HepG2 (cell line): ENCODE data around the gene COASY. TPM values are rescaled to one million over a fixed set of nuclear protein-coding genes. Genes with fewer than 3 reads are reported as not detected.

Source experiments
- ARHGAP35 ChIP-seq: sonication (generic); formaldehyde crosslinking; IDR thresholded peaks from 2 replicates; pipeline ENCODE4 v1.9.0; 2022; ENCODE audit warnings: mild to moderate bottlenecking, inconsistent platforms, moderate library complexity, missing genetic modification reagents, borderline replicate concordance
- HDAC1 ChIP-seq: sonication (generic); formaldehyde crosslinking; IDR thresholded peaks from 2 replicates; pipeline ENCODE4 v1.5.1; 2020; ENCODE audit warnings: mild to moderate bottlenecking, missing genetic modification reagents
- KDM2A ChIP-seq: sonication (generic); formaldehyde crosslinking; IDR thresholded peaks from 2 replicates; pipeline ENCODE4 v1.4.0; 2020; ENCODE audit warnings: low read depth, missing genetic modification reagents, borderline replicate concordance
- KLF15 ChIP-seq: sonication (generic); formaldehyde crosslinking; IDR thresholded peaks from 2 replicates; pipeline ENCODE4 v1.8.1; 2023; ENCODE audit warnings: borderline replicate concordance, mild to moderate bottlenecking, inconsistent platforms, missing genetic modification reagents, mixed read lengths
- KLF6 ChIP-seq: IDR thresholded peaks from 2 replicates; pipeline ENCODE4 v1.8.0; 2016; ENCODE audit warnings: missing biosample characterization, missing genetic modification reagents
- NCOA2 ChIP-seq: sonication (generic); formaldehyde crosslinking; IDR thresholded peaks from 2 replicates; pipeline ENCODE4 v1.8.0; 2022; ENCODE audit warnings: inconsistent platforms
- PHF5A ChIP-seq: IDR thresholded peaks from one replicate; pipeline ENCODE4 v1.6.1; 2018; ENCODE audit warnings: low read depth, missing genetic modification reagents; ENCODE audit not compliant: unreplicated experiment
- POLR2G ChIP-seq: fragments of 200-400 bp; formaldehyde crosslinking; IDR thresholded peaks from 2 replicates; pipeline ENCODE4 v1.6.1; 2018; ENCODE audit warnings: mild to moderate bottlenecking, low read depth, low read length, moderate library complexity
- TBX3 ChIP-seq: fragments of 450-650 bp; IDR thresholded peaks from 2 replicates; pipeline ENCODE4 v1.6.1; 2017; ENCODE audit warnings: antibody characterized with exemption, mild to moderate bottlenecking, inconsistent platforms, borderline replicate concordance
- TCF7 ChIP-seq: sonication (generic); IDR thresholded peaks from 2 replicates; pipeline ENCODE4 v1.6.1; 2016; ENCODE audit warnings: antibody characterized with exemption, low read depth
- TGIF2 ChIP-seq: IDR thresholded peaks from 2 replicates; pipeline ENCODE4 v1.6.1; 2016; ENCODE audit warnings: control low read depth, missing compliant biosample characterization
- THAP11 ChIP-seq: IDR thresholded peaks from 2 replicates; pipeline ENCODE4 v1.6.1; 2016; ENCODE audit warnings: missing biosample characterization, missing genetic modification reagents
- ZFP41 ChIP-seq: sonication (generic); formaldehyde crosslinking; IDR thresholded peaks from 2 replicates; pipeline ENCODE4 v1.4.0; 2020; ENCODE audit warnings: mild to moderate bottlenecking, missing genetic modification reagents, borderline replicate concordance
- ZNF441 ChIP-seq: sonication (generic); formaldehyde crosslinking; IDR thresholded peaks from 2 replicates; pipeline ENCODE4 v1.7.0; 2021; ENCODE audit warnings: missing genetic modification reagents, borderline replicate concordance
- ZNF556 ChIP-seq: sonication (generic); formaldehyde crosslinking; IDR thresholded peaks from 2 replicates; pipeline ENCODE4 v1.4.0; 2020; ENCODE audit warnings: mild to moderate bottlenecking, missing genetic modification reagents, borderline replicate concordance
- ZNF660 ChIP-seq: sonication (generic); formaldehyde crosslinking; IDR thresholded peaks from 2 replicates; pipeline ENCODE4 v1.5.1; 2020; ENCODE audit warnings: mild to moderate bottlenecking, low read depth, missing genetic modification reagents, borderline replicate concordance
- ZNF724P ChIP-seq: sonication (generic); formaldehyde crosslinking; IDR thresholded peaks from 2 replicates; pipeline ENCODE4 v1.8.0; 2022; ENCODE audit warnings: missing genetic modification reagents, borderline replicate concordance
- ZNF780A ChIP-seq: sonication (generic); formaldehyde crosslinking; IDR thresholded peaks from 2 replicates; pipeline ENCODE4 v1.8.0; 2022; ENCODE audit warnings: mild to moderate bottlenecking, missing genetic modification reagents, moderate library complexity
- polyA plus RNA-seq, 8 experiments: library from polyadenylated mRNA; depleted of rRNA in 3 of 8; stranded (reverse) in 7 of 8; unstranded in 1 of 8; fragments of >200 nt; fragmentation: Illumina TruSeq in 4 of 8; extraction: Trizol in 4 of 8; gene quantifications; 2 replicates each; pipeline versions ENCODE4 v1.2.1 to v1.2.3, GENCODE V29; 2011 to 2016; ENCODE audit warnings: low read depth in 4 of 8, missing spikeins in 1 of 8, mixed read lengths in 1 of 8; ENCODE audit not compliant: insufficient read depth in 1 of 8
- total RNA-seq, 5 experiments: library from RNA; depleted of rRNA; stranded (reverse); fragments of >200 nt; fragmentation: Illumina TruSeq; extraction: Trizol; gene quantifications; 2 replicates each; pipeline ENCODE4 v1.2.3, GENCODE V29; 2016; ENCODE audit warnings: low read depth in 1 of 5
- TF ChIP-seq, protein P1 (sequence below): sonication (generic); formaldehyde crosslinking; IDR thresholded peaks from 2 replicates; pipeline ENCODE4 v1.5.0; 2020; ENCODE audit warnings: mild to moderate bottlenecking, low read depth, missing genetic modification reagents, borderline replicate concordance
- TF ChIP-seq, protein P2 (sequence below): sonication (generic); formaldehyde crosslinking; IDR thresholded peaks from 2 replicates; pipeline ENCODE4 v1.8.1; 2023; ENCODE audit warnings: mild to moderate bottlenecking, missing genetic modification reagents, borderline replicate concordance
- TF ChIP-seq, protein P3 (sequence below): sonication (generic); formaldehyde crosslinking; IDR thresholded peaks from 2 replicates; pipeline ENCODE4 v1.5.0; 2020; ENCODE audit warnings: missing genetic modification reagents
- TF ChIP-seq, protein P4 (sequence below): sonication (generic); formaldehyde crosslinking; IDR thresholded peaks from 2 replicates; pipeline ENCODE4 v1.5.1; 2020; ENCODE audit warnings: mild to moderate bottlenecking, missing genetic modification reagents

COASY gene
- total and polyA plus RNA-seq, 2 of the 13 experiments (the other 11 are each of a cell fraction or from before 2014, with no cell fraction given), result 90.7 to 125 TPM

DNA sequence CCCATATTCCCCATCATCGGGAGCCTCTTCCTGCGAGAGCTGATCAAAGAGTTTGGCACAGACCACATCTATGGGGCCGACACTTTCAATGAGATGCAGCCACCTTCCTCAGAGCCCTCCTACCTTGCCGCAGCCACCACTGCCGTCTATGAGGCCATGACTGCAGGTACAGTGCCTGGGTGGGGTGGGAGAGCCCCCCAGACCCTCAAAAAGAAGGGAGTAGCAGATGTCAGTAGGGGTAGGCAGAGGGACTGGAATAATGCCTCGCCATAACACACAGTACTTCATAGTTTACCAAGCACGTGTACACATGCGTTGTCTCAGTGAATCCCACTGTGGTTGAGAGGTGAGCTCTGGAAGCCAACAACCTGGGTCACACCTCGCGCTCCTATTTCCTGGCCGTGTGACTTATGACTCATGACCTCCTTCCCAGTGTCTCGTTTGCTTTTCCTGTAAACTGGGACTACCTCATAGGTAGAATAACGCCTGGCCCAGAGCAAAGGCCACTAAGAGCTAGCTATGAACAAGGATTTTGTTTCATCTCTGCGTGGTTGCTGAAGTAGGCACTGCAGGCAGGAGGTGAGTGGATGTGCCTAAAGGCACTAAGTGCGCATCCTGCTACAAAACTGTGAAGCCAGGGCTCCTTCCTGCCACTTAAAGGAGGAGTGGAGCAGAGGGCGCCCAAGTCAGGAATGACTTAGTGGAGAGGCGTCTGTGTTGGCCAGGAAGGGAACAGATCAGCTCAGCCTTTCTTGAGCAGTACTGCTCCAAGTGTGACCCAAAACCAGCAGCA lies 20.7 kb upstream of the COASY start (continued):
- TF ChIP-seq, protein P1, sequence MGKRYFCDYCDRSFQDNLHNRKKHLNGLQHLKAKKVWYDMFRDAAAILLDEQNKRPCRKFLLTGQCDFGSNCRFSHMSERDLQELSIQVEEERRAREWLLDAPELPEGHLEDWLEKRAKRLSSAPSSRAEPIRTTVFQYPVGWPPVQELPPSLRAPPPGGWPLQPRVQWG (CRISPR knock-in tag), result no peak
- peak; percentile 86 for TF ChIP-seq TBX3
- TF ChIP-seq, protein P2, sequence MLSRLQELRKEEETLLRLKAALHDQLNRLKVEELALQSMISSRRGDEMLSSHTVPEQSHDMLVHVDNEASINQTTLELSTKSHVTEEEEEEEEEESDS (CRISPR knock-in tag), result 0 out of 2 replicates have a peak, but pooled peaks have one; percentile 30
- TF ChIP-seq, protein P3, sequence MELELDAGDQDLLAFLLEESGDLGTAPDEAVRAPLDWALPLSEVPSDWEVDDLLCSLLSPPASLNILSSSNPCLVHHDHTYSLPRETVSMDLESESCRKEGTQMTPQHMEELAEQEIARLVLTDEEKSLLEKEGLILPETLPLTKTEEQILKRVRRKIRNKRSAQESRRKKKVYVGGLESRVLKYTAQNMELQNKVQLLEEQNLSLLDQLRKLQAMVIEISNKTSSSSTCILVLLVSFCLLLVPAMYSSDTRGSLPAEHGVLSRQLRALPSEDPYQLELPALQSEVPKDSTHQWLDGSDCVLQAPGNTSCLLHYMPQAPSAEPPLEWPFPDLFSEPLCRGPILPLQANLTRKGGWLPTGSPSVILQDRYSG (CRISPR knock-in tag), result peak; percentile 87; the same call in 1 of the 2 replicates
- peak; percentile 73 for TF ChIP-seq NCOA2 (CRISPR knock-in tag)
- peak; percentile 11; the same call in 1 of the 2 replicates for TF ChIP-seq ZNF556 (CRISPR knock-in tag)
- TF ChIP-seq ARHGAP35 (CRISPR knock-in tag), result peak; percentile 39; the same call in 1 of the 2 replicates
- peak; percentile 86 for TF ChIP-seq HDAC1 (CRISPR knock-in tag)
- peak; percentile 77 for TF ChIP-seq PHF5A (CRISPR knock-in tag)
- TF ChIP-seq ZNF780A, result no peak
- peak; percentile 77 for TF ChIP-seq POLR2G
- TF ChIP-seq TCF7, result 0 out of 2 replicates have a peak, but pooled peaks have one; percentile 15
- no peak for TF ChIP-seq ZNF724P (CRISPR knock-in tag)
- TF ChIP-seq KDM2A (CRISPR knock-in tag), result peak; percentile 92
- peak; percentile 87; the same call in 1 of the 2 replicates for TF ChIP-seq KLF6
- no peak for TF ChIP-seq ZFP41 (CRISPR knock-in tag)
- TF ChIP-seq ZNF441 (CRISPR knock-in tag), result peak; percentile 94
- TF ChIP-seq KLF15 (CRISPR knock-in tag), result no peak
- TF ChIP-seq TGIF2 (CRISPR knock-in tag), result peak; percentile 73; the same call in 1 of the 2 replicates
- TF ChIP-seq THAP11 (CRISPR knock-in tag), result peak; percentile 67
- TF ChIP-seq ZNF660 (CRISPR knock-in tag), result no peak
- TF ChIP-seq, protein P4, sequence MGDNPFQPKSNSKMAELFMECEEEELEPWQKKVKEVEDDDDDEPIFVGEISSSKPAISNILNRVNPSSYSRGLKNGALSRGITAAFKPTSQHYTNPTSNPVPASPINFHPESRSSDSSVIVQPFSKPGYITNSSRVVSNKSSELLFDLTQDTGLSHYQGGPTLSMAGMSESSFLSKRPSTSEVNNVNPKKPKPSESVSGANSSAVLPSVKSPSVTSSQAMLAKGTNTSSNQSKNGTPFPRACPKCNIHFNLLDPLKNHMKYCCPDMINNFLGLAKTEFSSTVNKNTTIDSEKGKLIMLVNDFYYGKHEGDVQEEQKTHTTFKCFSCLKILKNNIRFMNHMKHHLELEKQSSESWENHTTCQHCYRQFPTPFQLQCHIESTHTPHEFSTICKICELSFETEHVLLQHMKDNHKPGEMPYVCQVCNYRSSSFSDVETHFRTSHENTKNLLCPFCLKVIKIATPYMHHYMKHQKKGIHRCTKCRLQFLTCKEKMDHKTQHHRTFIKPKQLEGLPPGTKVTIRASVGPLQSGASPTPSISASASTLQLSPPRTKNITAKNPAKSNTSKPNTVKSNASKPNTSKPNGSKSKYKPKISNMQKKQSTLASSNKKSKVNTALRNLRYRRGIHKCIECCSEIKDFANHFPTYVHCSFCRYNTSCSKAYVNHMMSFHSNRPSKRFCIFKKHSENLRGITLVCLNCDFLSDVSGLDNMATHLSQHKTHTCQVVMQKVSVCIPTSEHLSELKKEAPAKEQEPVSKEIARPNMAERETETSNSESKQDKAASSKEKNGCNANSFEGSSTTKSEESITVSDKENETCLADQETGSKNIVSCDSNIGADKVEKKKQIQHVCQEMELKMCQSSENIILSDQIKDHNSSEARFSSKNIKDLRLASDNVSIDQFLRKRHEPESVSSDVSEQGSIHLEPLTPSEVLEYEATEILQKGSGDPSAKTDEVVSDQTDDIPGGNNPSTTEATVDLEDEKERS (CRISPR knock-in tag), result peak; percentile 74
